OCI-LY1 (cell line): ENCODE measurements around the gene TBC1D7.

Experiments
- H2AFZ ChIP-seq: fragments of 200-600 bp; sonication (generic), shearing (Covaris generic); 2 replicates; pipeline ENCODE4 v1.6.0; 2014; ENCODE audit warnings: antibody characterized with exemption, mild to moderate bottlenecking, low read length
- H3F3A ChIP-seq: fragments of 200-600 bp; sonication (generic), shearing (Covaris generic); 2 replicates; pipeline ENCODE4 v1.6.0; 2014; ENCODE audit warnings: mild to moderate bottlenecking, antibody characterized with exemption, low read length, moderate library complexity; ENCODE audit not compliant: insufficient read depth
- H3K27ac ChIP-seq: fragments of 200-600 bp; sonication (generic); 2 replicates; pipeline ENCODE4 v1.5.1; 2014; ENCODE audit warnings: low read length, mixed run types, mild to moderate bottlenecking, low read depth; ENCODE audit not compliant: poor library complexity, severe bottlenecking
- H3K27me3 ChIP-seq: fragments of 200-600 bp; sonication (generic); 2 replicates; pipeline ENCODE4 v1.6.0; 2014; ENCODE audit warnings: antibody characterized with exemption, mild to moderate bottlenecking, low read length, moderate library complexity; ENCODE audit not compliant: insufficient read depth
- H3K36me3 ChIP-seq: fragments of 200-600 bp; sonication (generic); 2 replicates; pipeline ENCODE4 v1.6.1; 2014; ENCODE audit warnings: mild to moderate bottlenecking, antibody characterized with exemption, low read length, moderate library complexity, mixed read lengths; ENCODE audit not compliant: insufficient read depth
- H3K4me1 ChIP-seq: fragments of 200-600 bp; sonication (generic); 2 replicates; pipeline ENCODE4 v1.5.1; 2014; ENCODE audit warnings: mild to moderate bottlenecking, low read length, moderate library complexity; ENCODE audit not compliant: insufficient read depth, severe bottlenecking
- H3K4me2 ChIP-seq: fragments of 200-600 bp; sonication (generic), shearing (Covaris generic); 2 replicates; pipeline ENCODE4 v1.6.1; 2014; ENCODE audit warnings: low read length
- H3K4me3 ChIP-seq: fragments of 200-600 bp; sonication (generic); 2 replicates; pipeline ENCODE4 v1.5.1; 2014; ENCODE audit warnings: low read length, low read depth, mild to moderate bottlenecking, mixed read lengths; ENCODE audit not compliant: poor library complexity, severe bottlenecking
- H3K79me2 ChIP-seq: fragments of 200-600 bp; shearing (Covaris generic); 2 replicates; pipeline ENCODE4 v1.6.1; 2016; ENCODE audit warnings: mixed run types, low read length, mixed read lengths; ENCODE audit not compliant: insufficient read depth
- H3K9ac ChIP-seq: fragments of 200-600 bp; sonication (generic), shearing (Covaris generic); 2 replicates; pipeline ENCODE4 v1.6.1; 2014; ENCODE audit warnings: mild to moderate bottlenecking, low read length, mixed read lengths
- H3K9me2 ChIP-seq: fragments of 200-600 bp; sonication (generic), shearing (Covaris generic); 2 replicates; pipeline ENCODE4 v1.6.1; 2014; ENCODE audit warnings: low read depth, mild to moderate bottlenecking, low read length, mixed read lengths
- H3K9me3 ChIP-seq: fragments of 200-600 bp; shearing (Covaris generic); 2 replicates; pipeline ENCODE4 v1.6.1; 2014; ENCODE audit warnings: low read length, mixed read lengths
- H4K20me1 ChIP-seq: fragments of 200-600 bp; sonication (generic), shearing (Covaris generic); 2 replicates; pipeline ENCODE4 v1.6.0; 2016; ENCODE audit warnings: mild to moderate bottlenecking, low read length; ENCODE audit not compliant: insufficient read depth
- EZH2 ChIP-seq: fragments of 200-600 bp; sonication (generic), shearing (Covaris generic); IDR thresholded peaks from 2 replicates; pipeline ENCODE4 v1.8.0; 2017; ENCODE audit warnings: borderline replicate concordance, mixed run types, mild to moderate bottlenecking, antibody characterized with exemption, low read length, moderate library complexity, mixed read lengths
- TF ChIP-seq, protein P1 (sequence below): fragments of 200-600 bp; sonication (generic), shearing (Covaris generic); IDR thresholded peaks from 2 replicates; pipeline ENCODE4 v1.5.1; 2017; ENCODE audit warnings: mild to moderate bottlenecking, antibody characterized with exemption, low read length, moderate library complexity, mixed read lengths

The TBC1D7 gene

DNA sequence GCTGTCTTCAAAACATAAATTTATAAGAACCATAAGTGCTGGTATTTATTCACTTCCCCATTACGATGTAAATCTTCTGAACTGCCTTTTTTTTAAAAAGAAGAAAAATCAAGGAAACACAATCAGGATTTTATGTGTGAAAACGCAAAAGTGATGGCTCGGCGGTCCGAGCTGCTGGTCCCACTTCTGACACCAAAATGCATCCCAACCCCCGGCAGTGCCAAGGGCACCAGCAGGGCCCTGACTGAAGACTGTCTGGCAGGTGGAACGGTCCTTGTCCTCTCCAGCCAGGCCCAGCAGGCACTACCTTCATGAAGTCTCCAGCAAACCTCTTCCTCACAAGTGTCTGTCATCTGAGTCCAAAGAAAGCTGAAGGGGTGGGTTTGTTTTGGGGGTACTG is 41.2 kb downstream of the TBC1D7 start:
- Histone ChIP-seq H3K79me2 (no peaks in the 10 kb centered on the region), H3F3A (no peaks in the 10 kb centered on the region), H3K27ac (no peak overlapping the region), H3K9ac (no peak overlapping the region), H3K9me2 (no peaks in the 10 kb centered on the region), H3K4me1 (peaks cover 6% of the 10 kb centered on the region), H3K4me2 (no peak overlapping the region), H3K36me3 (peaks cover 30% of the 10 kb centered on the region), H4K20me1 (no peaks in the 10 kb centered on the region), H2AFZ (no peak overlapping the region), H3K9me3 (peaks cover 8% of the 10 kb centered on the region; the same call in 1 of the 2 replicates), H3K27me3 (no peaks in the 10 kb centered on the region), H3K4me3 (no peak overlapping the region)
- TF ChIP-seq EZH2: no peak
- TF ChIP-seq, protein P1, sequence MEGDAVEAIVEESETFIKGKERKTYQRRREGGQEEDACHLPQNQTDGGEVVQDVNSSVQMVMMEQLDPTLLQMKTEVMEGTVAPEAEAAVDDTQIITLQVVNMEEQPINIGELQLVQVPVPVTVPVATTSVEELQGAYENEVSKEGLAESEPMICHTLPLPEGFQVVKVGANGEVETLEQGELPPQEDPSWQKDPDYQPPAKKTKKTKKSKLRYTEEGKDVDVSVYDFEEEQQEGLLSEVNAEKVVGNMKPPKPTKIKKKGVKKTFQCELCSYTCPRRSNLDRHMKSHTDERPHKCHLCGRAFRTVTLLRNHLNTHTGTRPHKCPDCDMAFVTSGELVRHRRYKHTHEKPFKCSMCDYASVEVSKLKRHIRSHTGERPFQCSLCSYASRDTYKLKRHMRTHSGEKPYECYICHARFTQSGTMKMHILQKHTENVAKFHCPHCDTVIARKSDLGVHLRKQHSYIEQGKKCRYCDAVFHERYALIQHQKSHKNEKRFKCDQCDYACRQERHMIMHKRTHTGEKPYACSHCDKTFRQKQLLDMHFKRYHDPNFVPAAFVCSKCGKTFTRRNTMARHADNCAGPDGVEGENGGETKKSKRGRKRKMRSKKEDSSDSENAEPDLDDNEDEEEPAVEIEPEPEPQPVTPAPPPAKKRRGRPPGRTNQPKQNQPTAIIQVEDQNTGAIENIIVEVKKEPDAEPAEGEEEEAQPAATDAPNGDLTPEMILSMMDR: no peak

DNA sequence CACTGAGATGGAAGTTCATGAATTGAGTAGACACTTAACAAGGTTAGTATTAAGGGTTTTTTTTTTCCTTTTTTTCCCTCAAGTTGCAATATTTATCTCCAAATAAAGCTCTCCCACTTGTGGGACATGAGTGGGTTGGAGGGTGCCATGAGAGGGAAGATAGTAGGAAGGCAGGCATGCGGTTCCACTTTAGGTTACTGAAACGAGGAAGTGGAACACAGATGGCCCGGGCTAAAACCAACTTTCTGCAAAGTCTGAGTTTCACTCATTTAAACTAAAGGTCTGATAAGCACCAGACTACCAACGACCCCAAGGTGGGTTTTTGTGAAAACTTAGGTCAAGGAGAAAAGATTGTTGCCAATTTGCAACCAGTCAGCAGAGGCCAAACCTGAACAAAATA is 42.2 kb downstream of the TBC1D7 start:
- H3K9ac ChIP-seq: no peak overlapping the region
- H3K27ac ChIP-seq: no peak overlapping the region
- peaks cover 30% of the 10 kb centered on the region for H3K36me3 ChIP-seq
- H3F3A ChIP-seq: no peaks in the 10 kb centered on the region
- TF ChIP-seq EZH2: no peak
- TF ChIP-seq, protein P1: no peak
- no peaks in the 10 kb centered on the region for H4K20me1 ChIP-seq
- H3K4me3 ChIP-seq: no peak overlapping the region
- no peak overlapping the region for H3K4me2 ChIP-seq
- H2AFZ ChIP-seq: no peak overlapping the region
- H3K27me3 ChIP-seq: no peaks in the 10 kb centered on the region
- H3K9me3 ChIP-seq: peaks cover 8% of the 10 kb centered on the region; the same call in 1 of the 2 replicates
- H3K4me1 ChIP-seq: peaks cover 6% of the 10 kb centered on the region
- H3K9me2 ChIP-seq: no peaks in the 10 kb centered on the region
- no peaks in the 10 kb centered on the region for H3K79me2 ChIP-seq

DNA sequence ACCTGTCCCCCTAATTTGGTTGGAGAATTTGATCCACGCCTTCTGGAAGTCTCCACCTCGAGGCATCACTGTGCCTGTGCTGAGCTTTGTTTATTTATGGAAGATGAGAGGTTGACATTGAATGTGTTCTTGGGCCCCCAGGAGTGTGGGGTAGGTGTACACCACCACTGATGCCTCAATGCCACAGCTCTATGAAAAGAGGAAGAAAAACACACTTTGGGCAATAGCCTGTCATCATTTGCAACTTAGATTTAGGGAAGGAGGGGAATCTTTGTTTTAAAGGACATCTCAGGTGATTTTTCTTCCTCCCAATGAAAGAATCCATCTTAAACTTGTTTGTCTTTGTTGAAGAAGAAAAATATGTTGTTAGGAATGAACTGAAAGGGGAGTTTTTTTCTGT is 42.6 kb downstream of the TBC1D7 start:
- no peak for TF ChIP-seq EZH2
- TF ChIP-seq, protein P1: no peak
- no peaks in the 10 kb centered on the region for H4K20me1 ChIP-seq

More for the DNA sequence above, 42.6 kb downstream of the TBC1D7 start:
- H3K9me2 ChIP-seq: no peaks in the 10 kb centered on the region
- H3K79me2 ChIP-seq: no peaks in the 10 kb centered on the region
- H3F3A ChIP-seq: no peaks in the 10 kb centered on the region
- peaks cover 8% of the 10 kb centered on the region; the same call in 1 of the 2 replicates for H3K9me3 ChIP-seq
- peaks cover 30% of the 10 kb centered on the region for H3K36me3 ChIP-seq
- H3K27me3 ChIP-seq: no peaks in the 10 kb centered on the region
- H3K4me3 ChIP-seq: no peak overlapping the region
- H3K4me1 ChIP-seq: peaks cover 6% of the 10 kb centered on the region
- H2AFZ ChIP-seq: no peak overlapping the region
- no peak overlapping the region for H3K4me2 ChIP-seq
- H3K27ac ChIP-seq: no peak overlapping the region
- H3K9ac ChIP-seq: no peak overlapping the region
